ENCODE results near the gene GPT2. TPM values are rescaled to one million over a fixed set of nuclear protein-coding genes. Genes with fewer than 3 reads are reported as not detected.
"Not testable (repeated sequence)": the region's sequence is repeated elsewhere in the genome, so short reads cannot be mapped to it uniquely, and the experiment has no call there.

The GPT2 gene
- total RNA-seq, 2 donors from 2014 or later, result 36.5 to 38.2 TPM

- H3K4me3 Mint-ChIP-seq, result no peak overlapping the region
- H3K27me3 Mint-ChIP-seq (ENCODE audit: low read depth), result no peaks in the 10 kb centered on the region
- H3K27ac Mint-ChIP-seq, result no peak overlapping the region
- H3K36me3 Mint-ChIP-seq (ENCODE audit: insufficient read depth in 2 of 2), result peaks cover 2 to 7% of the 10 kb centered on the region in 2 donors
- no peak for ATAC-seq (replicated peaks in 1 of 2)
- H3K9me3 Mint-ChIP-seq, result no peaks in the 10 kb centered on the region
- no peak for DNase-seq
- H3K4me1 Mint-ChIP-seq (ENCODE audit: low read depth), result peaks cover 17% of the 10 kb centered on the region
Measured at GRCh38 chr16:46926470-46927225, 42.5 kb downstream of the GPT2 start.

DNA sequence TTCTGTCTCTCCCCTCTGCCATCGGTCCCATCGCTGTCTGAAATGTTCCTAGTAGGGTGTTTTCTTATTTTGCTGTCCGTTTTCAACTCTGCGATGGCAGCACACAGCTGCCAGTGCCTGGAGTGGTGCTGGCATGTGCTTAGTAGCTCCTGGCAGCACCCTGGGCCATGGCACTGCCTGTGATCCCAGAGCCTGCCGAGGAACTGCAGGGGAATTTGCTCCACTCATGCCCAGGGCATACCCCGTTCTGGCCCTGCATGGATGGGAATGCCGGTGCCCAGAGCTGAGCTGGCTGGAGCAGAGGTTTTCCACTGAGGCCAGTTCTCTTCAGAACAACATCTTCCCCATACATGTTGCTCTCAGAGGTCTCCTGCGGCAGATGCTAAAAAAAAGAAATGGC is 43.1 kb downstream of the GPT2 start:
- no peak overlapping the region for H3K4me3 Mint-ChIP-seq
- H3K9me3 Mint-ChIP-seq, result no peaks in the 10 kb centered on the region
- no peak overlapping the region for H3K27ac Mint-ChIP-seq
- H3K27me3 Mint-ChIP-seq (ENCODE audit: low read depth), result no peaks in the 10 kb centered on the region
- peaks cover 17% of the 10 kb centered on the region for H3K4me1 Mint-ChIP-seq (ENCODE audit: low read depth)
- H3K36me3 Mint-ChIP-seq (ENCODE audit: insufficient read depth in 2 of 2), result peaks cover 2 to 7% of the 10 kb centered on the region in 2 donors
- ATAC-seq (replicated peaks in 1 of 2), result no peak
- DNase-seq, result no peak

- Mint-ChIP-seq H3K36me3 (ENCODE audit: insufficient read depth in 2 of 2) (peaks cover 2 to 7% of the 10 kb centered on the region in 2 donors), H3K27me3 (ENCODE audit: low read depth) (no peaks in the 10 kb centered on the region), H3K4me3 (no peak overlapping the region), H3K27ac (no peak overlapping the region), H3K4me1 (ENCODE audit: low read depth) (peaks cover 22% of the 10 kb centered on the region), H3K9me3 (no peaks in the 10 kb centered on the region)
- ATAC-seq (replicated peaks in 1 of 2) (no peak), DNase-seq (no peak)
Measured at GRCh38 chr16:46928811-46929210, 44.6 kb downstream of the GPT2 start.

DNA sequence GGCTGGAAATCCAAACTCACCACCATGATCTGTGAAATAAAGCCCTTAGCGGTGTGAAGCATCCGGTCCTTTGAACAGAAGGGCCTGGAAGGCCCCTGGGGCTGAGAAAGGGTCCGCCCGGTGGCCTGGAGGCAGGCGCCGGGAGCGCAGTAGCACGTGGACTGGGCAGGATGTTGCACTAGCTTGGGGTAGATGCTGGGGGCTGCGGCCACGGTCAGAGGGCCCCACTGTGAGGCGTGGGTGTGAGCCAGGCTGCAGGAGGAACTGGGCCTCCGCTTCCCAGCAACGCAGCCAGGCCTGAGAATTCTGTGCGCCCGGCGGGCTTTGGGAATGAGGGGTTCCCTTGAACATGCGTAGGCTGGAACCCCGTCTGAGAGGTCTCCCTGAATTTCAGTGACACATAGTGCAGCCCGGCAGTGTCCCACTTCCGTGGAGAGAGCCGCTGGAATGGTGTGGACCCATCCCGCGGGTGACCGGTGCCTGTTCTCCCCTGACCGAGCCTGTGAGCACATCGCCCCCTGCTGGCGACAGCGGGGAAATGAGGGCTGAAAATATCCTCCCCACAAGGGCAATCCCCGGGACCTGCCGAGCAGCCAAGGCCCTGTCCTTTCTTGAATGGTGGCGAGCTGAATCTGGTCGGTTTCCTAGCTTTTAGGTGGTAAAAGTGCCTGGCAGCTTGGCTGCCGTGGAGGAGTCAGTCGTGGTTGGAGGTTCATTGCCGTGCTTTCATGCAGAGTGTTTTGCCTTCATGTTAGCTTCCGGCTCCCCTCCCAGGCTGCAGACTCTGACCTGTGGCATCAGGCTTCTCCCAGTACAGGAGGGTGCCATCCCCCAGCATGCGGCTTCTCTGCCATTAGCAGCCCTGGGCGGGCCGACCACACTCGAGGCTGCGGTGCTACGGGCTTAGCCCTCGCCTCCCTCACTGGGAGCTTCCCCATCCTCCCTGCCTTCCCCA is 45.5 kb downstream of the GPT2 start:
- no peak overlapping the region for H3K4me3 Mint-ChIP-seq

GRCh38 chr16:46930861-46931260 is 46.7 kb downstream of the GPT2 start:
- H3K27me3 Mint-ChIP-seq (ENCODE audit: low read depth), result no peaks in the 10 kb centered on the region
- no peak for DNase-seq
- ATAC-seq (replicated peaks in 1 of 2), result no peak
- no peak overlapping the region for H3K27ac Mint-ChIP-seq
- peaks cover 22% of the 10 kb centered on the region for H3K4me1 Mint-ChIP-seq (ENCODE audit: low read depth)
- H3K36me3 Mint-ChIP-seq (ENCODE audit: insufficient read depth in 2 of 2), result peaks cover 2 to 7% of the 10 kb centered on the region in 2 donors
- H3K9me3 Mint-ChIP-seq, result no peaks in the 10 kb centered on the region
- no peak overlapping the region for H3K4me3 Mint-ChIP-seq

More for the DNA sequence above, 45.5 kb downstream of the GPT2 start:
- ATAC-seq (replicated peaks in 1 of 2) (peak; percentile 76 to 81), DNase-seq (peak; percentile 62 to 76)
- Mint-ChIP-seq H3K36me3 (ENCODE audit: insufficient read depth in 2 of 2) (peaks cover 2 to 7% of the 10 kb centered on the region in 2 donors), H3K27me3 (ENCODE audit: low read depth) (no peaks in the 10 kb centered on the region), H3K9me3 (no peaks in the 10 kb centered on the region), H3K27ac (no peak overlapping the region), H3K4me1 (ENCODE audit: low read depth) (peaks cover 22% of the 10 kb centered on the region)

GRCh38 chr16:46932802-46933201 is 48.6 kb downstream of the GPT2 start:
- Mint-ChIP-seq H3K4me3 (no peak overlapping the region), H3K27ac (no peak overlapping the region), H3K4me1 (ENCODE audit: low read depth) (peaks cover 12% of the 10 kb centered on the region), H3K36me3 (ENCODE audit: insufficient read depth in 2 of 2) (peaks cover 2 to 3% of the 10 kb centered on the region in 2 donors), H3K9me3 (no peaks in the 10 kb centered on the region), H3K27me3 (ENCODE audit: low read depth) (no peaks in the 10 kb centered on the region)
- ATAC-seq (replicated peaks in 1 of 2) (no peak), DNase-seq (no peak)

DNA sequence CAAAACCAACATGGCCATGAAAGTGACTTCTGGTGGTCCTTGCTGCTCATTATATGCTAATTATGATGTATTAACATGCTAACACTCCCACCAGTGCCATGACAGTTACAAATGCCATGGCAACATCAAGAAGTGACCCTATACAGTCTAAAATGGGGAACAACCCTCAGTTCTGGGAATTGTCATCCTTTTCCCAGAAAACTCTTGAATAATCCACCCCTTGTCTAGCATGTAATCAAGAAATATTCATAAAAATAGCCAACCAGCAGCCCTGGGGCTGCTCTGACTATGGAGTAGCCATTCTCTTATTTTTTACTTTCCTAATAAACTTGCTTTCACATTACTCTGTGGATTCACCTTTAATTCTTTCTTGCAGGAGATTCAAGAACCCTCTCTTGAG is 53.4 kb downstream of the GPT2 start:
- DNase-seq (no peak), ATAC-seq (replicated peaks in 1 of 2) (no peak)
- Mint-ChIP-seq H3K4me1 (ENCODE audit: low read depth) (peaks cover 8% of the 10 kb centered on the region), H3K4me3 (no peak overlapping the region), H3K36me3 (ENCODE audit: insufficient read depth in 2 of 2) (no peaks in the 10 kb centered on the region), H3K9me3 (no peaks in the 10 kb centered on the region), H3K27ac (no peak overlapping the region), H3K27me3 (ENCODE audit: low read depth) (no peaks in the 10 kb centered on the region)

DNA sequence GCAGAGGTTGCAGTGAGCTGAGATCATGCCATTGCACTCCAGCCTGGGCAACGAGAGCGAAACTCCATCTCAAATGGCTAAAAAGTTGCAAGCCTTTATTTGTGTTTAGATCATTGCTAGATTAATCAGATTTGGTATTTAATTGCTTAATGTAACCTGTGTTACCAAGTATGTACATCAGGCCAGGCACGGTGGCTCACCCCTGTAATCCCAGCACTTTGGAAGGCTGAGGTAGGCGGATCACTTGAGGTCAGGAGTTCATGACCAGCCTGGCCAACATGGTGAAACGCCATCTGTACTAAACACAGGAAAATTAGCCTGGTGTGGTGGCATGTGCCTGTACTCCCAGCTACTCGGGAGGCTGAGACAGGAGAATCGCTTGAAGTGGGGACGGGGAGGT is 60.6 kb downstream of the GPT2 start:
- H3K27me3 Mint-ChIP-seq (ENCODE audit: low read depth); H3K27ac Mint-ChIP-seq; H3K4me3 Mint-ChIP-seq; H3K36me3 Mint-ChIP-seq (ENCODE audit: insufficient read depth in 2 of 2); ATAC-seq (replicated peaks in 1 of 2); DNase-seq; H3K9me3 Mint-ChIP-seq: not testable (repeated sequence)
- peaks cover 14% of the 10 kb centered on the region for H3K4me1 Mint-ChIP-seq (ENCODE audit: low read depth)

- H3K4me3 Mint-ChIP-seq, result no peak overlapping the region
Measured at GRCh38 chr16:46947900-46948547, 63.9 kb downstream of the GPT2 start.

DNA sequence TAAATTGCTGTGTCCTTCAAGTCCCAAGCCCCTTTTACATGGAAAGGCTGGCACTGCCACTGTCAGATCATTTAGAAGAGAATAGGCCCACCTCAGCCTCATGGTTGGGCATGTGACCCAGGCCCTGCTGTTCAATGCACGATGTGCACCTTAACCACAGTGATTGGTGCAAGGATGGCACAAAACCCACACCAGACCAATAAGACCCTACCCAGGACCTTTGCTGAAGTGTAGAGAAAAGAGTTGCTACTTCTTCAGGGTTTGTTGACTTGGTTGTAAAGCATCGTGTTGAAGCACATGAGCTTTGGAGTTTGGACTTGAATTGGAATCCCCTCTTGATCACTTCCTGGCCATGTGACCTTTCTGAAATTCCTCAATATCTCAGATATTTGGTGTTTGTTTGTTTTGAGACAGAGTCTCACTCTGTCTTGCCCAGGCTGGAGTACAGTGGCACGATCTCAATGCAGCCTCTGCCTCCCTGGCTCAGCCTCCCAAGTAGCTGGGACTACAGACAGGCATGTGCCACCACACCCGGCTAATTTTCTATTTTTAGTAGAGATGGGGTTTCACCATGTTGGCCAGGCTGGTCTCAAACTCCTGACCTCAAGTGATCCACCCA is 64.5 kb downstream of the GPT2 start:
- no peaks in the 10 kb centered on the region for H3K36me3 Mint-ChIP-seq (ENCODE audit: insufficient read depth in 2 of 2)
- no peaks in the 10 kb centered on the region for H3K27me3 Mint-ChIP-seq (ENCODE audit: low read depth)
- H3K4me3 Mint-ChIP-seq, result peak overlapping the region in 1 of 2 donors; percentile 27
- no peaks in the 10 kb centered on the region for H3K4me1 Mint-ChIP-seq (ENCODE audit: low read depth)
- ATAC-seq (replicated peaks in 1 of 2) (peak in 1 of 2 donors; percentile 2), DNase-seq (no peak)
- no peaks in the 10 kb centered on the region for H3K9me3 Mint-ChIP-seq
- H3K27ac Mint-ChIP-seq, result peak overlapping the region; percentile 74

More at GRCh38 chr16:46947900-46948547, 63.9 kb downstream of the GPT2 start:
- peak; percentile 44 to 57 for DNase-seq
- Mint-ChIP-seq H3K27me3 (ENCODE audit: low read depth) (no peaks in the 10 kb centered on the region), H3K9me3 (no peaks in the 10 kb centered on the region), H3K36me3 (ENCODE audit: insufficient read depth in 2 of 2) (no peaks in the 10 kb centered on the region), H3K4me1 (ENCODE audit: low read depth) (peaks cover 6% of the 10 kb centered on the region), H3K27ac (peak overlapping the region; percentile 88)
- ATAC-seq (replicated peaks in 1 of 2), result peak; percentile 64 to 75

DNA sequence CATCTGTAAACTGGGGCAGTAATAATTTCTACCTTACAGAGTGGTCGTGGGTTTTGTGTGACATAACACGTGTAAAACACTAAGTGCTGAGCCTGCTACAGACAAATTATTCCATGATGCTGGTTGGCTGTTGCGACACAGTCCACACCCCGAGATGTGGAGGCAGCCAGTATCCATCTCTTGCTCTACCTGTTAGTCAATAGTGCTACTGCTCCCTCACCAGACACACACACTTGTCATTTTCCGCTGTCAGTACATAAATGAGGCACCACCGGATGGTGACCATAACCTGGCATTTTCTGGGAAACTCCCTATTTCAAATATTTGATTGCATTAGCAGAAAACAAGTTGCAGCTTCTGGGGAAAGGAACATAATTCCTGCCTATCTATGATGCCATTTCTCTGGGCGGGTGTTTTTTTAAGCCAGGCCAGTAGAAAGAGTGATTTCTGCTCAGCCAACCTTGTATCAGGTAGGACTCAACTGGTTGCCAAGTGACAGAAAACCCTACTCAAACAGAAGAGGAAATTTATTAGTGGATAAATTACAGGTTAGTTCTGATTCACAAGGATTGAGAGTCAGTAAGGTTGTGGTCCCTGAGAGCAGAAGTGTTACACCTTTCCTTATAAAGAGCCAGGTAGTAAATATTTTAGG is 65.2 kb downstream of the GPT2 start:
- peak overlapping the region in 1 of 2 donors; percentile 27 for H3K4me3 Mint-ChIP-seq
- ATAC-seq (replicated peaks in 1 of 2), result peak; percentile 75 to 91
- peak overlapping the region; percentile 74 for H3K27ac Mint-ChIP-seq

DNA sequence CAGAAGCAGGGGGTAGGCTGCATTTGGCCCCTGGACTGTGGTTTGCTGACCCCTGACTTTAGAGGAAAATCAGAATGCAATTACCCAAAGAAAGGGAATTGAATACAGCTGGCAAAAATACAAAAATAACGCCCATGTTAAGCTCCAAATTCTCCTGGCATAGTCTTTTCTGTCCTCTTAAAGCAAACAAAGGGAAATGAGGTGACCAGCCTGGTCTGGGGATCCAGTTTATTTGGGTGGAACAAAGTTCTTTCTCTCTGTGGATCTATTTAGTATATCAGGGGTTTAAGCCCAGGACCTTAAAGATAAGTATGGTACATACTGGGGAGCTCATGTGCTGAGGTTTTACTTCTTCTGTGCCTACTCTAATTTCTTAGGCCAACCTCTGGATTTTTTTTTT is 65.8 kb downstream of the GPT2 start:
- DNase-seq, result no peak
- Mint-ChIP-seq H3K4me3 (no peak overlapping the region), H3K9me3 (no peaks in the 10 kb centered on the region), H3K27me3 (ENCODE audit: low read depth) (no peaks in the 10 kb centered on the region), H3K4me1 (ENCODE audit: low read depth) (no peaks in the 10 kb centered on the region), H3K36me3 (ENCODE audit: insufficient read depth in 2 of 2) (peaks cover 2 to 3% of the 10 kb centered on the region in 2 donors), H3K27ac (peak overlapping the region; percentile 35)
- ATAC-seq (replicated peaks in 1 of 2), result no peak

More for the DNA sequence above, 65.2 kb downstream of the GPT2 start:
- Mint-ChIP-seq H3K4me1 (ENCODE audit: low read depth) (no peaks in the 10 kb centered on the region), H3K36me3 (ENCODE audit: insufficient read depth in 2 of 2) (no peaks in the 10 kb centered on the region), H3K9me3 (no peaks in the 10 kb centered on the region), H3K27me3 (ENCODE audit: low read depth) (no peaks in the 10 kb centered on the region)
- DNase-seq, result peak; percentile 24 to 39
